ENCODE data around the gene NETO2. TPM values are rescaled to one million over a fixed set of nuclear protein-coding genes. Genes with fewer than 3 reads are reported as not detected.

NETO2 gene
- total and polyA plus RNA-seq, 7 donors = 1.6 to 30.5 (median 3.9) TPM

- no peak for DNase-seq
- H3K9me3 ChIP-seq = no peaks in the 10 kb centered on the region
- no peaks in the 10 kb centered on the region for H3K27me3 ChIP-seq (ENCODE audit: insufficient read depth in 3 of 3, low read length in 2 of 3)
- no peak overlapping the region for H3K27ac ChIP-seq
- WGBS, 3 donors = 62 to 67% (median 64%) methylated on average over 6 of the region's 6 CpGs
- no peak overlapping the region for H3K4me3 ChIP-seq
- TF ChIP-seq CTCF (IDR thresholded peaks at IDR 0.05) = no peak
- H3K4me1 ChIP-seq = no peaks in the 10 kb centered on the region
- no peaks in the 10 kb centered on the region for H3K36me3 ChIP-seq (ENCODE audit: insufficient read depth in 1 of 2, low read depth in 1 of 2)
- intact Hi-C loops (cut with DNase I) = no loop called here
- no peak for ATAC-seq
Observed at GRCh38 chr16:47073223-47074155, 70.3 kb downstream of the NETO2 start.

GRCh38 chr16:47072158-47072557 is 71.6 kb downstream of the NETO2 start:
- intact Hi-C loops (cut with DNase I) = no loop called here
- DNase-seq (no peak), ATAC-seq (no peak)
- Histone ChIP-seq H3K36me3 (ENCODE audit: insufficient read depth in 1 of 2, low read depth in 1 of 2) (no peaks in the 10 kb centered on the region), H3K27ac (no peak overlapping the region), H3K4me3 (no peak overlapping the region), H3K9me3 (no peaks in the 10 kb centered on the region), H3K27me3 (ENCODE audit: insufficient read depth in 3 of 3, low read length in 2 of 3) (no peaks in the 10 kb centered on the region), H3K4me1 (no peaks in the 10 kb centered on the region)
- no peak for TF ChIP-seq CTCF (IDR thresholded peaks at IDR 0.05)
- 85 to 91% (median 86%) methylated on average over 2 of the region's 2 CpGs for WGBS, 3 donors

GRCh38 chr16:47069841-47070584 is 73.7 kb downstream of the NETO2 start:
- no peaks in the 10 kb centered on the region for H3K9me3 ChIP-seq
- intact Hi-C loops (cut with DNase I) = no loop called here
- no peak for TF ChIP-seq CTCF (IDR thresholded peaks at IDR 0.05)
- no peaks in the 10 kb centered on the region for H3K4me1 ChIP-seq
- H3K27ac ChIP-seq = no peak overlapping the region
- ATAC-seq (no peak), DNase-seq (no peak)
- no peaks in the 10 kb centered on the region for H3K27me3 ChIP-seq (ENCODE audit: insufficient read depth in 3 of 3, low read length in 2 of 3)
- WGBS, 3 donors = 68 to 82% (median 69%) methylated on average over 11 of the region's 11 CpGs
- no peaks in the 10 kb centered on the region for H3K36me3 ChIP-seq (ENCODE audit: insufficient read depth in 1 of 2, low read depth in 1 of 2)
- no peak overlapping the region for H3K4me3 ChIP-seq

GRCh38 chr16:47069313-47069712 is 74.4 kb downstream of the NETO2 start:
- Histone ChIP-seq H3K4me3 (no peak overlapping the region), H3K4me1 (no peaks in the 10 kb centered on the region), H3K9me3 (no peaks in the 10 kb centered on the region), H3K27ac (no peak overlapping the region), H3K27me3 (ENCODE audit: insufficient read depth in 3 of 3, low read length in 2 of 3) (no peaks in the 10 kb centered on the region), H3K36me3 (ENCODE audit: insufficient read depth in 1 of 2, low read depth in 1 of 2) (no peaks in the 10 kb centered on the region)
- intact Hi-C loops (cut with DNase I) = no loop called here
- DNase-seq (no peak), ATAC-seq (no peak)
- WGBS, 3 donors = 30 to 86% (median 85%) methylated on average over 1 of the region's 1 CpG
- TF ChIP-seq CTCF (IDR thresholded peaks at IDR 0.05) = no peak
